Glutamatergic neuron (in vitro differentiated cells): ENCODE data around the gene MAML2. TPM values are rescaled to one million over a fixed set of nuclear protein-coding genes. Genes with fewer than 3 reads are reported as not detected.

Experiments used
- DNase-seq: peaks from one replicate; pipeline ENCODE4 v3.0.0; 2022
- H3K27ac Mint-ChIP-seq: one replicate; pipeline ENCODE4 v1.8.0; 2020; ENCODE audit warnings: mild to moderate bottlenecking, mixed read lengths, inconsistent platforms; ENCODE audit not compliant: unreplicated experiment
- H3K27me3 Mint-ChIP-seq: one replicate; pipeline ENCODE4 v1.8.0; 2020; ENCODE audit warnings: mild to moderate bottlenecking, moderate library complexity, mixed read lengths, inconsistent platforms; ENCODE audit not compliant: unreplicated experiment
- H3K36me3 Mint-ChIP-seq: one replicate; pipeline ENCODE4 v1.8.0; 2020; ENCODE audit warnings: mild to moderate bottlenecking, mixed read lengths, inconsistent platforms; ENCODE audit not compliant: unreplicated experiment
- H3K4me1 Mint-ChIP-seq: one replicate; pipeline ENCODE4 v1.8.0; 2020; ENCODE audit warnings: mild to moderate bottlenecking, low read depth, mixed read lengths, inconsistent platforms; ENCODE audit not compliant: unreplicated experiment
- H3K4me3 Mint-ChIP-seq: one replicate; pipeline ENCODE4 v1.8.0; 2020; ENCODE audit warnings: mild to moderate bottlenecking, mixed read lengths, inconsistent platforms; ENCODE audit not compliant: unreplicated experiment
- H3K9me3 Mint-ChIP-seq: one replicate; pipeline ENCODE4 v1.8.0; 2020; ENCODE audit warnings: mild to moderate bottlenecking, moderate library complexity, mixed read lengths, inconsistent platforms; ENCODE audit not compliant: unreplicated experiment
- total RNA-seq: library from RNA; stranded (reverse); fragmentation: NEBNext Ultra II Directional; extraction: Animal tissue kit (Norgen Biotek cat#: 25700); gene quantifications from one replicate; pipeline ENCODE4 v1.2.1, GENCODE V29; 2021; ENCODE audit not compliant: unreplicated experiment
- TF ChIP-seq, protein P1 (sequence below): fragments of 200-600 bp; sonication (generic); IDR thresholded peaks from one replicate; pipeline ENCODE4 v1.5.0; 2021; ENCODE audit not compliant: partially characterized antibody, unreplicated experiment

Gene MAML2
- total RNA-seq, 1 donor from 2014 or later = 2.1 TPM

DNA sequence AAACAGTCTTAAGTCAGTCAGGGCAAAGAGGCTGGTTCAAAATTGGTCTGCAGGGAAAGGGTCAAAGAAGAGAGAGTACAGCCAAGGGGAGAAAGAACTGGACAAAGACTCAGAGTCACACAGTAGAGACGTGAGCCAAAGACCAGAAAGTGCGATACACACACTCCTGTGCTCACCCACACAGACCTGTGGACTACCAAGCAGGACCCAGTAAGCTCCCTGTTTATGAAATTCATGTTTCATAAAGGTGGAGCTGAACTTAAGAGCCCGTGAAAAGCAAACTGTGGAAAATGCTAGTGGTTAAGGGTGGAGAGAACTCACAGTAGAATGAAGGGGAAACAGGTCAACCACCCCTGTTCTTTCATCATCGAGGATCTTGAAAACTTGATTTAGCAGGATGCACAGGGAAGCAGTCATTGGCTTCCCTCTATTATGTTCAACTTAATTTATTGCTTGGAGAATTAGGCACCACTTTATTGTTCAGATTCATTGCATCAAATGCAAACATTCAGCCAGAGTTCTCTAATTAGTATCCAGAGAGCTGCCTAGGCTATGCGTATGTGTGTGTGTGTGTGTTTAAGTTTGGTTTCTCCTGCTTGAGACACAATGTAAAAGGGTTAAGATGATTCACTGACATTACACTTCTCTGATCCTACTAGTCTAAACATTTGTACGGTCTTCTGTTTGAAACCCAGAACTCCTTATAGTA is 258.2 kb downstream of the MAML2 start:
- DNase-seq = no peak
- no peak overlapping the region for H3K27ac Mint-ChIP-seq

DNA sequence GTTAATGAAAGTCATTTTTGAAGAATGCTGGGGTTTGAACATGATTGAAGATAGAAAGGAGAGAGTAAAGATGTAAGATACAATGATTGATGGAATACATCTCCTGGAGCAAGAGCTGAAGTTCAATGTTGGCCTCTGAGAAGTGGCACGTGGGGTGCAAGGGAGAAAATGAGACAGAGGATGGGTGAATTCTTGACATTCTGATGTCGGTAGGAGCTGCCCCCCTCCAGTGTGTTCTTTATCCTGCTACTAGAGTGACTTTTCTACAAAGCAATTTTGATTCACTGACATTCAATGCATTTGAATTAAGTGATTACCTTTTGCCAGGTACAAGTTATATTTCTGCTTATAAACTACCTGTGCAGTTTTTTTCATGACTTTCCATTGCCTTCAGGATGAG is 260.1 kb downstream of the MAML2 start:
- no peaks in the 10 kb centered on the region for H3K4me1 Mint-ChIP-seq
- H3K36me3 Mint-ChIP-seq = no peaks in the 10 kb centered on the region
- no peak overlapping the region for H3K4me3 Mint-ChIP-seq
- H3K27me3 Mint-ChIP-seq = peaks cover 2% of the 10 kb centered on the region
- H3K27ac Mint-ChIP-seq = no peak overlapping the region
- TF ChIP-seq, protein P1, sequence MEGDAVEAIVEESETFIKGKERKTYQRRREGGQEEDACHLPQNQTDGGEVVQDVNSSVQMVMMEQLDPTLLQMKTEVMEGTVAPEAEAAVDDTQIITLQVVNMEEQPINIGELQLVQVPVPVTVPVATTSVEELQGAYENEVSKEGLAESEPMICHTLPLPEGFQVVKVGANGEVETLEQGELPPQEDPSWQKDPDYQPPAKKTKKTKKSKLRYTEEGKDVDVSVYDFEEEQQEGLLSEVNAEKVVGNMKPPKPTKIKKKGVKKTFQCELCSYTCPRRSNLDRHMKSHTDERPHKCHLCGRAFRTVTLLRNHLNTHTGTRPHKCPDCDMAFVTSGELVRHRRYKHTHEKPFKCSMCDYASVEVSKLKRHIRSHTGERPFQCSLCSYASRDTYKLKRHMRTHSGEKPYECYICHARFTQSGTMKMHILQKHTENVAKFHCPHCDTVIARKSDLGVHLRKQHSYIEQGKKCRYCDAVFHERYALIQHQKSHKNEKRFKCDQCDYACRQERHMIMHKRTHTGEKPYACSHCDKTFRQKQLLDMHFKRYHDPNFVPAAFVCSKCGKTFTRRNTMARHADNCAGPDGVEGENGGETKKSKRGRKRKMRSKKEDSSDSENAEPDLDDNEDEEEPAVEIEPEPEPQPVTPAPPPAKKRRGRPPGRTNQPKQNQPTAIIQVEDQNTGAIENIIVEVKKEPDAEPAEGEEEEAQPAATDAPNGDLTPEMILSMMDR = no peak
- H3K9me3 Mint-ChIP-seq = no peaks in the 10 kb centered on the region
- no peak for DNase-seq

More for the DNA sequence above, 258.2 kb downstream of the MAML2 start:
- Mint-ChIP-seq H3K27me3 (peaks cover 2% of the 10 kb centered on the region), H3K9me3 (no peaks in the 10 kb centered on the region), H3K4me3 (no peak overlapping the region), H3K4me1 (no peaks in the 10 kb centered on the region), H3K36me3 (no peaks in the 10 kb centered on the region)
- TF ChIP-seq, protein P1 = no peak

- no peak for DNase-seq
- Mint-ChIP-seq H3K4me1 (no peaks in the 10 kb centered on the region), H3K27ac (no peak overlapping the region), H3K4me3 (no peak overlapping the region), H3K27me3 (peaks cover under 1% of the 10 kb centered on the region), H3K9me3 (no peaks in the 10 kb centered on the region), H3K36me3 (no peaks in the 10 kb centered on the region)
- TF ChIP-seq, protein P1 = no peak
These were observed 260.7 kb downstream of the MAML2 start for GRCh38 chr11:96082002-96082899.

DNA sequence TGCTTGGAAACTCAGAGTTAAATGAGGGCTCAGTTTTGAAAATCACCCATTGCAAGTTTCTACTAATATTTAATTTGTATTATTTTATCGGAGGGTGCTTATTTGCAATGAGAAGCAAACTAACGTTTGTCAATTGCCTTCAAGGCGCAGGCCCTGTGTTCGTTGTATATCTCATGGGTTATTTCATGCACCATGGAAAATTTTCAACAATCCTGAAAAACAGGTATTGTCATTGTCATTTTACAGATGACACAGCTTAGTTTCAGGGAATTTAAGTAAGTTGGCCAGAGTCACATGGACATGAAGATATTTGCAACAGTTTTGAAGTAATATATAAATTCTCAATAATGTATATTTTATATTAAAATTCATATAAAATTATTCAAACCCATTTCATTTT is 261.4 kb downstream of the MAML2 start:
- Mint-ChIP-seq H3K9me3 (no peaks in the 10 kb centered on the region), H3K27me3 (no peaks in the 10 kb centered on the region), H3K27ac (no peak overlapping the region), H3K36me3 (no peaks in the 10 kb centered on the region), H3K4me1 (peaks cover under 1% of the 10 kb centered on the region), H3K4me3 (no peak overlapping the region)
- no peak for DNase-seq
- TF ChIP-seq, protein P1 = no peak

DNA sequence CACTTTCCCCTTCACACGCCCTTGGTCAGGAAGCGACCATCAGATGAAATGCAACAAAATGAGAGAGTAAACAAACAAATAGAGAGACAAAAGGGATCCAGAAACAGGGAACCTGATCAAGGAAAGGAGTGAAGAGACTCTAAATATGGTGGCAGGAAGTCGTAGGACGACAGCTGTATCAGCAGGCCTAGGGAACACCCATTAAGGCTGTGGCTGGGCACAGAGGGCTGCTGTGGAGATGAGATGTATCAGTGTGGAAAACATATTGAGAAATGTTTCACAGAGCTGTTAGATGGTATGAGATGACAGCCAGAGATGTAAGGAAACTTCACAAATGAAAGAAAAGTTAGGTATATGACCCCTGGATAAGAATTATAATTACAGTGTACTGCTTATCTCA is 263.3 kb downstream of the MAML2 start:
- TF ChIP-seq, protein P1 = no peak
- H3K27me3 Mint-ChIP-seq = no peaks in the 10 kb centered on the region
- peaks cover 13% of the 10 kb centered on the region for H3K4me1 Mint-ChIP-seq
- H3K9me3 Mint-ChIP-seq = no peaks in the 10 kb centered on the region
- no peak overlapping the region for H3K4me3 Mint-ChIP-seq
- DNase-seq = no peak
- no peaks in the 10 kb centered on the region for H3K36me3 Mint-ChIP-seq
- no peak overlapping the region for H3K27ac Mint-ChIP-seq
